HG03175 (cell line): ENCODE results near the gene EDA2R.

ENCODE experiments used
- ATAC-seq: cut with Tn5 transposase; IDR thresholded peaks from one replicate; pipeline ENCODE4 v1.9.1; 2021; ENCODE audit warnings: mild to moderate bottlenecking, moderate library complexity; ENCODE audit not compliant: unreplicated experiment

EDA2R gene, protein sequence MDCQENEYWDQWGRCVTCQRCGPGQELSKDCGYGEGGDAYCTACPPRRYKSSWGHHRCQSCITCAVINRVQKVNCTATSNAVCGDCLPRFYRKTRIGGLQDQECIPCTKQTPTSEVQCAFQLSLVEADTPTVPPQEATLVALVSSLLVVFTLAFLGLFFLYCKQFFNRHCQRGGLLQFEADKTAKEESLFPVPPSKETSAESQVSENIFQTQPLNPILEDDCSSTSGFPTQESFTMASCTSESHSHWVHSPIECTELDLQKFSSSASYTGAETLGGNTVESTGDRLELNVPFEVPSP

DNA sequence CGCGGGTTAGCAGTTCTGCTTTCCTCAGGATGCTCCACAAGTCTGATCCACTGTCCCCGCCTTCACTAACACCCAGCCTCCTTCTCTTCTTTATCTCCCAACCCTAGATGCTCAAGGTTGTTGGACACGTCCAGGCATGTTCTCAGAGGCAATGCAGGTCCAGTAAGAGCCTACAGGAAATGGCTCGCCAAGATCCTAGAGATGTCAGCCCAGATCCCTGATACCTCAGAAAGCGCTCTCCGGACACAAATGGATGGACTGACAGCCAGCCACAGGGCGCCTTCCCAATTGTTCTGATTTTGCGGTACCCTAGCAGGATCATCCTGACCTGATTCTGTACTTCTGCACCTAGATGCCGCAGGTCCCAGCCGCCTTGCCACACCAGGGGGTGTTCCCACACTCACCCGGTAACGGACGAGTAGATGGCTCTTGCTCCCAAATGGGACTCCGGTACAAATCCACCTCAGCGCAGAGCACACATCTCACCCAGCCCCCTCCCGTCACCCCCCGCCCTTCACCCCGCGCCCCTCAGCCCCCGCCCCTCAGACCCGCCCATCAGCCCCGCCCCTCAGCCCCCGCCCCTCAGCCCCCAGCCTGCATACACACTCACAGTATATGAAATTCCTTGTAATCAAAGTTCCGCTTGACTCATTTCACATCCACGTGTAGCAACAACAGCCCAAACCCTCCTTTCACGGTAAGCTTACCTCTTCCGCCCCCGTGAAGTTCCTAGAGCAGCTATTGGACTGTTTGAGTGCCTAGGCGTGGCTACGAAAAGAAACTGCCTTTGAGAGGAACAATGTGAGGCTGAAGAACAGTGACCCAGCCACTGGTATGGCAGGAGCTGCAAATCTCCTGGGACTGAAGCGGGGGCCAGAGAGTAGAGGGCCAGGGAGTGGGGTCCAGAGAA is at the start of gene EDA2R:
EDA2R (minus strand) TSS at position 488 of the 910 bp plus-strand sequence. CDS start 23,058 bp downstream, outside the sequence.
- ATAC-seq = peak; percentile 92

- ATAC-seq = no peak
Measured at GRCh38 chrX:66684196-66684595, 45.3 kb upstream of the EDA2R start.

DNA sequence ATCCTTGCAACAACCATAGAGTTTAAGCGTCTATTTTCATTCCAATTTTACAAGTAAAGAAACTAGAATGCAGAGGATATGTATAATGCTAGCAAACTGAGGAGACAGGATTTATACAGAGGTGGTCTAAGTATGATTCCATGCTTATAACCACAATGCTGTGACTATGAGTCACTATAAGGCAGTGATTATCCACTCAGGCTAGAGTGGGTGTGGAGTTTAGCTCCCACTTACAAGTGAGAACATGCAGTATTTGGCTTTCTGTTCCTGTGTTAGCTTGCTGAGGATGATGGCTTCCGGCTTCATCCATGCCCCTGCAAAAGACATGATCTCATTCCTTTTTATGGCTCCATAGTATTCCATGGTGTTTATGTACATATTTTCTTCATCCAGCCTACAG is 41.6 kb upstream of the EDA2R start:
- no peak for ATAC-seq

DNA sequence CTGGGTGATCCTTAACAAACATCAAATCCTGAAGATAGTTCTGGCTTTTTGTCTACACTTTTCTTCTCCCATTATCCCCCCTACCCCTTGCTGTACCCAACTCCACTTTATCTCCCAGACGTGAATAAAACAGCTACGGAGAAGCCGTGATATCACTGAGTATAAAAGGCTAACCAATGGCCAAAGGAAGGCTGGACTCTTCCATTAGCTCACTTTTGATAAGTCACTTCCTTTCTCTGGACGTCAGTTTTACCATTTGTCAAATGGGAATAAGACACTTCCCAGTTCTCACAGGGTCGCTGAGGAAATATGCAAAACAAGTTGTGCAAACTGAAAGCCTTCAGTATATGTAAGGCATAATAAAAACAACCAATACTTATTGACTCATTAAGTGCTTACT is 38.6 kb upstream of the EDA2R start:
- no peak for ATAC-seq

- ATAC-seq = no peak
Measured at GRCh38 chrX:66676990-66677389, 38.1 kb upstream of the EDA2R start.

DNA sequence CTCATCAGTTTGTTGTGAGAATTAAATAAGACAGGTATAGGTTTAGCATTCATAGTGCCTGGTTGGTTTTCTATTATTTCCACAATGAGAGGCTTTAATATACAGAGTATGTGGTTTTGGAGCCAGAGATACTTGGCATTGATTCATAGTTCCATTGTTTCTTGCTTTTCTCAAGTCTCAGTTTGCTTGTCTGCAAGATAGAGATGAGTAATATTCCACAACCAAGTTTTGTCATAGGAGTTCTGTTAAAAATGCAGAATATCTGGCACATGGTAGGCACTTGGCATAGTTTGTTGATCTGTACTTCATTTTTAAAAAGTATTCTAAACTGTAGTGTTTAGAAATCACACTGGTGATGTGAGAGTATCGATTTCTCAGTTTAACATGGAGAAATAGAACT is 37.5 kb upstream of the EDA2R start:
- ATAC-seq = no peak

GRCh38 chrX:66675541-66675940 is 36.7 kb upstream of the EDA2R start:
- no peak for ATAC-seq

- no peak for ATAC-seq
Measured at GRCh38 chrX:66674506-66674905, 35.6 kb upstream of the EDA2R start.

GRCh38 chrX:66672106-66672505 is 33.2 kb upstream of the EDA2R start:
- ATAC-seq = no peak

DNA sequence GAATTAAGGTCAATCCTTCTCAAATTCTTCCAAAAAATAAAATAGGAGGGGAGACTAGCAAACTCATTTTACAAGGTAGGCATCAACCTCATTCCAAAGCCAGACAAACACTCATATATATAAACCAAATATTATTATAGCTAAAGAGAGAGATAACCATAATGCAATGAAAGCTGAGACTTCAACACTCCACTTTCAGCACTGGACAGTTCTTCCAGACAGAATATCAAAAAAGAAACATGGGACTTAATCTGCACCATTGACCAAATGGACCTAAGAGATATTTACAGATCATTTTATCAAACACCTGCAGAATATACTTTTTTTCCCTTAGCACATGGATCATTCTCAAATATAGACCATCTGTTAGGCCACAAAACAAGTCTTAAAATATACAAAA is 15.5 kb upstream of the EDA2R start:
- no peak for ATAC-seq

- ATAC-seq = no peak
Measured at GRCh38 chrX:66635360-66635759, 3.5 kb downstream of the EDA2R start.

DNA sequence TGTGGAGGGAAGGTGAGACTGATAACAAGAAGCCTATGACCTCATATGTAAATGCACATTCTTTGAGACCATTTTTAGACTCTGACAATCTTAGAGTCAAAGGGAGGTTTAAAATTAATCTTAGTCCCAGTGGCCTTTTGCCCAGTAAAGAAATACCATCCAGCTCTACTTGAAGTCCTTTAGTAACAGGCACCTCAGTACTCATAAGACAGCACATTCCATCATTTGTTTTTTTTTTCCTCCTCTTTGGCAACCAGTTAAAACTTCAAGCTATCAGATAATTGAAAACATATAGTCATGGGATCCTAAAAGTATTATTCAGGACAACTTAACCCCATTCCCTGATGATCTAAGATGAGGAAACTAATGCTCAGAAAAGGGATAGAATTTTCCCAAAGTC is 4.6 kb downstream of the EDA2R start:
- no peak for ATAC-seq

DNA sequence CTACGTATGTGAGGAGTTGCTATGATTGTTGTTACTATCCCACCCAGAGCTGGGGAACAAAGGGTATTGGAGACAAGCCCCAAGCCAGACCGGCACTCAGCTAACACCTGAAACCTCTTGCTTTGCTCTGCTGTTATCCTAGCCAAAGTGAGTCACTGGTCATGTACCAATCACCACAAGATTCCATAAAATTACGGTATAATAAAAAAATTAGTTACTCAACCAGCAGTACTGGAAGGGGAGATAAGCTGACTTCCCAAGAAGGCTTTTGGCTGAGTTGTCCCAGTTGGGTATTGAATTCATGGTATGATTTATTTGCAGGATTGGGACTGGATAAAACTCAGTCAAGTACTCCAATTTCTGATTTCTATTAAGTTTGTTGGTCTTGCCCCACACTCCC is 5.3 kb downstream of the EDA2R start:
- ATAC-seq = no peak

- no peak for ATAC-seq
Measured at GRCh38 chrX:66632981-66633380, 5.9 kb downstream of the EDA2R start.

- no peak for ATAC-seq
Measured at GRCh38 chrX:66632473-66632872, 6.4 kb downstream of the EDA2R start.

DNA sequence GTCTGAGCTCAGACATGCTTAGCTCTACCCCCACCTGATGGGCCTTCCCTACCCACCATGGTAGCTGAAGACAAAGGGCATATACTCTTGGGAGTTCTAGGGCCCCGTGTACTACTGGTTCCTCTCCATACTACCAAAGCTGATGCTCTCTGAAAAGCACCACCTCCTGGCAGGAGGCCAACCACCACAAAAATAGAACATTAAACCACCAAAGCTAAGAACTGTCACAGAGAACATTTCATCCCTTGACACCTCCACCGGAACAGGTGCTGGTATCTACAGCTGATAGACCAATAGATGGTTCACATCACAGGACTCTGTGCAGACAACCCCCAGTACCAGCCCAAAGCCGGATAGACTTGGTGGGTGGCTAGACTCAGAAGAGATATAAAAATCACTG is 13.4 kb downstream of the EDA2R start:
- peak; percentile 85 for ATAC-seq

DNA sequence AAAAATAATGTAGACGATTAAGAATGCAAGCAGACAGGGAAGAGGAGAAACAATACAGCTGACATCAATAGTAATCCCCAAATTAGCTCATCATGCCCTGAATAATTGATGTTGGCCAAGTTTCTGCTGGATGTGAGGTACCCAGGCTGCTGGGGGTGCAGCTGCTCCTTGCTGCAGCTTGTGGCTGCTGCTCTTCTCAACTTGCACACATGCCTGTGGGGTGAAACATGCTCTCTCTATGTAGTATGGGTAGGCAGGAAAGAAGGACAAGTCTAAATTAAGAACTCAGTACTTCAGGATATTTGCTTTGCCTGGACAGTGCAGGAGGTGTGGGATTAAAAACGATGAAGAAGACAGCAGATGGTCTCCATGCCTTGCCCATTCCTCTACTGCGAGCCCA is 16.7 kb downstream of the EDA2R start:
- no peak for ATAC-seq

- no peak for ATAC-seq
Measured at GRCh38 chrX:66616944-66617343, 21.9 kb downstream of the EDA2R start.

GRCh38 chrX:66602381-66602938 is 36.4 kb downstream of the EDA2R start:
- ATAC-seq = no peak

DNA sequence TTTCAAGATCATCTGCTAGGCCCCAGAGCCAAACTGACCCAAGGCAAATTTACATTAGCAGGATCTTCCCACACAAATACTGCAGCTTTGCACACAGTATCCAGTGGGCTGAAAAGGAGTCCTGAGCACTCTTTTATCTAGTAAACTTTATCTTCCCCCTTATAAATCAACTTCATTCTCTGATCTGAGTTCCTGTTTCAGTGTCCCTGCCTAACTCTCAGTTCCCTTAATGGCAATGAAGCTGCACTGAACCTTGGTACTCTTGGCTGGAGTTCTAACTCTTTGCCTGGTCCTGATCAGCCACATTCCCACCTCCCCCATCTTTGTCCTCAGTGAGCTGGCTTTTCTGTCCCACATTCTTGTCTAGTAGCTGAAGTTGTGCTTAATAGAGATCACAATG is 37.4 kb downstream of the EDA2R start:
- no peak for ATAC-seq

DNA sequence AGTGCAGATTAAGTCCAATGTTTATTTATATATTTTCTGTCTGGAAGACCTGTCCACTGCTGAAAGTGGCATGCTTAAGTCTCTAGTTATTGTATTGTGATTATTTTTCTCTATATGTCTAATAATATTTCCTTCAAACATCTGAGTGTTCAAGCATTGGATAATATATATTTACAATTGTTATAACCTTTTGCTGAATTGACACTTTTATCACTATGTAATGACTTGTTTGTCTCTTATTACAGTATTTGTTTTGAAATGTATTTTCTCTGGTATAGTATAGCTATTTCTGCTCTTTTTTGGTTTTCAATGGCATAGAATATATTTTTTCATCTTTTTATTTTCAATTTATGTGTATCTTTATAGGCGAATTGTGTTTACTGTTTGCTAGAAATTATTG is 59.7 kb downstream of the EDA2R start:
- no peak for ATAC-seq

DNA sequence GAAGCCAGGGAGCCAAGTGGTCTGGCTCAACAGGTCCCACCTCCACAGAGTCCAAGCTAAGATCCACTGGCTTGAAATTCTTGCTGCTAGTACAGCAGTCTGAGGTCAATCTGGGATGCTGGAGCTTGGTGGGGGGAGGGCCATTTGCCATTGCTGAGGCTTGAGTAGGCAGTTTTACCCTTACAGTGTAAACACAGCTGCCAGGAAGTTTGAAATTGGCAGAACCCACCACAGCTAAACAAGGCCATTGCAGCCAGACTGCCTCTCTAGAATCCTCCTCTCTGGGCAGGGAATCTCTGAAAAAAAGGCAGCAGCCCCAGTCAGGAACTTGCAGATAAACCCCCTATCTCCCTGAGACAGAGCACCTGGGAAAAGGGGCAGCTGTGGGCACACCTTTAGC is 84.9 kb downstream of the EDA2R start:
- no peak for ATAC-seq
